Neuronal stem cell (in vitro differentiated cells): ENCODE results near the gene POC1A.

Experiments used
- DNase-seq: peaks from one replicate; pipeline ENCODE4 v3.0.0-alpha.2; 2013; ENCODE audit warnings: low spot score
- H2AFZ ChIP-seq: one replicate; pipeline ENCODE4 v1.6.1; 2013; ENCODE audit warnings: mild to moderate bottlenecking, low read length, inconsistent platforms
- H2AK5ac ChIP-seq: 2 replicates; pipeline ENCODE4 v1.6.1; 2013; ENCODE audit warnings: low read depth, mild to moderate bottlenecking, inconsistent platforms, low read length, moderate library complexity, mixed read lengths
- H2BK120ac ChIP-seq: 2 replicates; pipeline ENCODE4 v1.6.1; 2013; ENCODE audit warnings: low read depth, mild to moderate bottlenecking, inconsistent platforms, low read length, moderate library complexity, mixed read lengths
- H2BK12ac ChIP-seq: one replicate; pipeline ENCODE4 v1.6.1; 2013; ENCODE audit warnings: low read length, inconsistent platforms
- H2BK15ac ChIP-seq: 2 replicates; pipeline ENCODE4 v1.6.1; 2013; ENCODE audit warnings: mild to moderate bottlenecking, low read length, inconsistent platforms, mixed read lengths
- H2BK5ac ChIP-seq: one replicate; pipeline ENCODE4 v1.6.1; 2013; ENCODE audit warnings: inconsistent platforms, mild to moderate bottlenecking, low read length, moderate library complexity
- H3K14ac ChIP-seq: one replicate; pipeline ENCODE4 v1.6.1; 2013; ENCODE audit warnings: low read length, inconsistent platforms
- H3K18ac ChIP-seq: 2 replicates; pipeline ENCODE4 v1.6.1; 2013; ENCODE audit warnings: low read length, inconsistent platforms
- H3K23ac ChIP-seq: 2 replicates; pipeline ENCODE4 v1.6.1; 2013; ENCODE audit warnings: low read depth, mild to moderate bottlenecking, mixed read lengths, low read length, inconsistent platforms; ENCODE audit not compliant: poor library complexity
- H3K27ac ChIP-seq: replicated peaks from 3 replicates; pipeline ENCODE4 v1.5.1; 2013; ENCODE audit warnings: low read length, inconsistent platforms
- H3K27me3 ChIP-seq, 3 experiments: 2 replicates each; pipeline ENCODE4 v1.6.1; 2013; ENCODE audit warnings: low read length in 3 of 3, mild to moderate bottlenecking in 2 of 3, inconsistent platforms in 1 of 3, low read depth in 1 of 3, mixed read lengths in 1 of 3, moderate library complexity in 1 of 3; ENCODE audit not compliant: control insufficient read depth in 3 of 3, insufficient read depth in 3 of 3
- H3K36me3 ChIP-seq, 2 donors: replicated peaks in 1 of 2; 2 replicates each; pipeline ENCODE4 v1.6.1; 2013; ENCODE audit warnings: low read length in 2 of 2; ENCODE audit not compliant: control insufficient read depth in 2 of 2, insufficient read depth in 2 of 2
- H3K4ac ChIP-seq: 2 replicates; pipeline ENCODE4 v1.6.1; 2013; ENCODE audit warnings: inconsistent platforms, mild to moderate bottlenecking, low read length, moderate library complexity
- H3K4me1 ChIP-seq, 2 donors: 1 replicate in 1 of 2; 2 replicates in 1 of 2; pipeline ENCODE4 v1.6.1; 2013; ENCODE audit warnings: low read length in 2 of 2, low read depth in 1 of 2; ENCODE audit not compliant: control insufficient read depth in 2 of 2, insufficient read depth in 1 of 2
- H3K4me2 ChIP-seq: one replicate; pipeline ENCODE4 v1.6.1; 2013; ENCODE audit warnings: mild to moderate bottlenecking, low read length, inconsistent platforms; ENCODE audit not compliant: insufficient read depth, poor library complexity, severe bottlenecking
- H3K4me3 ChIP-seq, 2 donors: 2 replicates each; pipeline ENCODE4 v1.5.1; 2013; ENCODE audit warnings: low read length in 2 of 2, mild to moderate bottlenecking in 2 of 2, inconsistent platforms in 1 of 2, moderate library complexity in 1 of 2
- H3K79me1 ChIP-seq: one replicate; pipeline ENCODE4 v1.6.1; 2013; ENCODE audit warnings: low read depth, mild to moderate bottlenecking, inconsistent platforms, low read length, moderate library complexity
- H3K9ac ChIP-seq: one replicate; pipeline ENCODE4 v1.6.1; 2013; ENCODE audit warnings: mild to moderate bottlenecking, low read depth, low read length, inconsistent platforms; ENCODE audit not compliant: poor library complexity
- H3K9me3 ChIP-seq, 2 donors: replicated peaks in 1 of 2; 2 replicates each; pipeline versions ENCODE3 to v1.6.1; 2013; ENCODE audit warnings: low read length in 2 of 2, mild to moderate bottlenecking in 2 of 2, inconsistent platforms in 1 of 2, low read depth in 1 of 2, mixed read lengths in 1 of 2, moderate library complexity in 1 of 2; ENCODE audit not compliant: control insufficient read depth in 2 of 2, insufficient read depth in 1 of 2
- H4K8ac ChIP-seq: one replicate; pipeline ENCODE4 v1.6.1; 2013; ENCODE audit warnings: low read depth, mild to moderate bottlenecking, inconsistent platforms, low read length, moderate library complexity
- H4K91ac ChIP-seq: one replicate; pipeline ENCODE4 v1.6.1; 2013; ENCODE audit warnings: low read length, low read depth, mild to moderate bottlenecking, inconsistent platforms; ENCODE audit not compliant: poor library complexity
- WGBS, 2 donors: extraction: QIAGEN DNeasy Blood & Tissue Kit; methylation state at CpG; one replicate each; pipeline ENCODE4 v1.1.7; 2013; ENCODE audit warnings: missing lambda C conversion rate in 2 of 2, mixed read lengths in 1 of 2; ENCODE audit not compliant: insufficient read length in 2 of 2, insufficient replicate concordance in 1 of 2; ENCODE audit errors: extremely low coverage in 2 of 2; 5-methylcytosine and 5-hydroxymethylcytosine counted together

Gene POC1A

GRCh38 chr3:52194485-52195290 lies 40.5 kb upstream of the POC1A start:
- peak overlapping the region; percentile 7 for H4K8ac ChIP-seq
- H3K27ac ChIP-seq, result no peak overlapping the region
- no peak overlapping the region for H3K4me3 ChIP-seq
- no peak overlapping the region for H2BK15ac ChIP-seq
- H2BK5ac ChIP-seq, result peak overlapping the region; percentile 44
- H2AFZ ChIP-seq, result no peak overlapping the region
- H2AK5ac ChIP-seq, result no peak overlapping the region
- H3K9ac ChIP-seq, result no peak overlapping the region
- peaks cover 3 to 8% of the 10 kb centered on the region in 2 donors for H3K36me3 ChIP-seq
- H3K4me1 ChIP-seq, result peaks cover 16 to 22% of the 10 kb centered on the region in 2 donors
- H3K23ac ChIP-seq, result no peak overlapping the region
- DNase-seq, result no peak
- H3K27me3 ChIP-seq, result no peaks in the 10 kb centered on the region
- H3K9me3 ChIP-seq, result no peaks in the 10 kb centered on the region
- no peak overlapping the region for H3K14ac ChIP-seq
- no CpG with 5 or more reads among the region's 14 CpGs for WGBS, 2 donors
- no peak overlapping the region for H2BK12ac ChIP-seq
- H3K18ac ChIP-seq, result no peak overlapping the region
- peaks cover 8% of the 10 kb centered on the region for H3K79me1 ChIP-seq
- H4K91ac ChIP-seq, result no peak overlapping the region
- no peak overlapping the region for H3K4me2 ChIP-seq
- H2BK120ac ChIP-seq, result no peak overlapping the region
- H3K4ac ChIP-seq, result no peak overlapping the region

- Histone ChIP-seq H2BK12ac (no peak overlapping the region), H3K4ac (no peak overlapping the region), H2BK120ac (no peak overlapping the region), H4K91ac (no peak overlapping the region), H2BK5ac (no peak overlapping the region), H3K4me3 (peak overlapping the region in 1 of 2 donors; percentile 25), H3K79me1 (peaks cover 1% of the 10 kb centered on the region), H3K27ac (no peak overlapping the region), H3K36me3 (no peaks in the 10 kb centered on the region), H3K9ac (peak overlapping the region; percentile 27), H3K18ac (no peak overlapping the region), H3K27me3 (peaks cover 0 to 5% (median 0%) of the 10 kb centered on the region in 3 experiments), H2AK5ac (no peak overlapping the region), H4K8ac (no peak overlapping the region), H2BK15ac (no peak overlapping the region), H3K9me3 (no peaks in the 10 kb centered on the region), H3K23ac (no peak overlapping the region), H3K4me2 (no peak overlapping the region), H3K14ac (no peak overlapping the region), H3K4me1 (peaks cover 14 to 18% of the 10 kb centered on the region in 2 donors), H2AFZ (no peak overlapping the region)
- no peak for DNase-seq
- no CpG with 5 or more reads among the region's 18 CpGs for WGBS, 2 donors
These were observed 38.8 kb upstream of the POC1A start for GRCh38 chr3:52193065-52193464.

GRCh38 chr3:52191663-52192062 lies 37.4 kb upstream of the POC1A start:
- H2AK5ac ChIP-seq, result no peak overlapping the region
- H4K91ac ChIP-seq, result no peak overlapping the region
- no peak overlapping the region for H2BK12ac ChIP-seq
- no peak overlapping the region for H4K8ac ChIP-seq
- H3K4me3 ChIP-seq, result no peak overlapping the region
- WGBS, 2 donors, result no CpG with 5 or more reads among the region's 4 CpGs
- no peak overlapping the region for H3K14ac ChIP-seq
- no peak overlapping the region for H3K4ac ChIP-seq
- no peak overlapping the region for H2BK5ac ChIP-seq
- H3K27ac ChIP-seq, result no peak overlapping the region
- H3K23ac ChIP-seq, result no peak overlapping the region
- no peaks in the 10 kb centered on the region for H3K36me3 ChIP-seq
- DNase-seq, result no peak
- H3K4me1 ChIP-seq, result peaks cover 9 to 13% of the 10 kb centered on the region in 2 donors
- H3K79me1 ChIP-seq, result no peaks in the 10 kb centered on the region
- H3K27me3 ChIP-seq, result peaks cover 0 to 5% (median 0%) of the 10 kb centered on the region in 3 experiments
- peak overlapping the region; percentile 95 for H2BK15ac ChIP-seq
- peak overlapping the region; percentile 82 for H2AFZ ChIP-seq
- no peak overlapping the region for H2BK120ac ChIP-seq
- no peak overlapping the region for H3K4me2 ChIP-seq
- peak overlapping the region; percentile 2 for H3K18ac ChIP-seq
- H3K9me3 ChIP-seq, result no peaks in the 10 kb centered on the region
- H3K9ac ChIP-seq, result no peak overlapping the region

- H2BK120ac ChIP-seq, result no peak overlapping the region
- H3K14ac ChIP-seq, result no peak overlapping the region
- DNase-seq, result no peak
- H2AK5ac ChIP-seq, result peak overlapping the region; percentile 51
- no peak overlapping the region for H2BK12ac ChIP-seq
- no peaks in the 10 kb centered on the region for H3K36me3 ChIP-seq
- no CpG with 5 or more reads among the region's 9 CpGs for WGBS, 2 donors
- no peak overlapping the region for H3K23ac ChIP-seq
- no peak overlapping the region for H4K91ac ChIP-seq
- no peak overlapping the region for H3K9ac ChIP-seq
- H3K27me3 ChIP-seq, result peaks cover 0 to 5% (median 0%) of the 10 kb centered on the region in 3 experiments
- no peak overlapping the region for H2BK15ac ChIP-seq
- H3K18ac ChIP-seq, result peak overlapping the region; percentile 36
- H4K8ac ChIP-seq, result no peak overlapping the region
- H2BK5ac ChIP-seq, result no peak overlapping the region
- no peak overlapping the region for H3K4me2 ChIP-seq
- no peak overlapping the region for H3K27ac ChIP-seq
- H3K4me1 ChIP-seq, result peaks cover 9 to 13% of the 10 kb centered on the region in 2 donors
- no peak overlapping the region for H3K4me3 ChIP-seq
- peak overlapping the region; percentile 82 for H2AFZ ChIP-seq
- no peak overlapping the region for H3K4ac ChIP-seq
- no peaks in the 10 kb centered on the region for H3K79me1 ChIP-seq
- H3K9me3 ChIP-seq, result no peaks in the 10 kb centered on the region
These were observed 36.3 kb upstream of the POC1A start for GRCh38 chr3:52190294-52191074.
